Breast epithelium (tissue), 3 donors: ENCODE results near the gene TMEM273.

Experiments used
- CTCF ChIP-seq, 3 donors: fragments of 450-650 bp; IDR thresholded peaks; one replicate each; pipeline ENCODE4 v1.5.1; 2016 to 2017; ENCODE audit warnings: antibody characterized with exemption in 3 of 3, mild to moderate bottlenecking in 3 of 3, moderate library complexity in 3 of 3
- POLR2A ChIP-seq: fragments of 450-650 bp; IDR thresholded peaks from one replicate; pipeline ENCODE4 v1.6.1; 2016; ENCODE audit warnings: antibody characterized with exemption, mild to moderate bottlenecking, moderate library complexity
- POLR2AphosphoS5 ChIP-seq, 3 donors: sonication (generic); formaldehyde crosslinking; IDR thresholded peaks; one replicate each; pipeline ENCODE4 v1.6.1; 2017; ENCODE audit warnings: antibody characterized with exemption in 3 of 3

DNA sequence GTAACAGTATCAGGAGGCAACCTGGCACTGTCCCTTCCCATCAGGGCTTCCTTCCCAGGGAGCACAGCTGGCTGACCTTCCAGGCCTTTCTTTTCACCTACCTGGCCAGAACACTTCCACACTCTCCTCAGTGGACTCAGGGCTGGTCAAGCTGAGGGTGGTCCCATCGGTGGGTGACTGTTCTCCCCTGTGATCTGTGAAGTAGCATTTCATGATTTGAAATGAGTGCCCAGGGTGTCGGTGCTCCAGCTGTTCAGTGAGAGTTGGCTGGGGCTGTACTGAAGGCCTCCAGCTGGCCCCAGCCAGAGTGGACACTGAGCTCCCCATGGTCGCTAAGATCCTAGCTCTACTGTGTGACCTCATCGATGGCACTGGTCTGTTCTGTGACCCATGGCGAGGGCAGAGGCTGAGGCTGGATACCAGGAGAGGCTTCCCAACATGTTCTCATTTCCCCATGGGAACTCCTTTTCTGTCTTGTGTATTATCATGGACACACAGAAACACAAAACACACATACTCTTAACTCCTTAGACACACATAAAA, 54.4 kb downstream of the TMEM273 start, which contains the start of gene FAM170B:
- TF ChIP-seq CTCF (IDR thresholded peaks at IDR 0.05) = no peak
- TF ChIP-seq POLR2A = no peak
- no peak for TF ChIP-seq POLR2AphosphoS5 (IDR thresholded peaks at IDR 0.05)
